HG02870 (cell line): ENCODE results near the gene DGKG.

Experiments used
- ATAC-seq: cut with Tn5 transposase; IDR thresholded peaks from one replicate; pipeline ENCODE4 v1.9.1; 2021; ENCODE audit warnings: mild to moderate bottlenecking, moderate library complexity; ENCODE audit not compliant: unreplicated experiment

Gene DGKG

DNA sequence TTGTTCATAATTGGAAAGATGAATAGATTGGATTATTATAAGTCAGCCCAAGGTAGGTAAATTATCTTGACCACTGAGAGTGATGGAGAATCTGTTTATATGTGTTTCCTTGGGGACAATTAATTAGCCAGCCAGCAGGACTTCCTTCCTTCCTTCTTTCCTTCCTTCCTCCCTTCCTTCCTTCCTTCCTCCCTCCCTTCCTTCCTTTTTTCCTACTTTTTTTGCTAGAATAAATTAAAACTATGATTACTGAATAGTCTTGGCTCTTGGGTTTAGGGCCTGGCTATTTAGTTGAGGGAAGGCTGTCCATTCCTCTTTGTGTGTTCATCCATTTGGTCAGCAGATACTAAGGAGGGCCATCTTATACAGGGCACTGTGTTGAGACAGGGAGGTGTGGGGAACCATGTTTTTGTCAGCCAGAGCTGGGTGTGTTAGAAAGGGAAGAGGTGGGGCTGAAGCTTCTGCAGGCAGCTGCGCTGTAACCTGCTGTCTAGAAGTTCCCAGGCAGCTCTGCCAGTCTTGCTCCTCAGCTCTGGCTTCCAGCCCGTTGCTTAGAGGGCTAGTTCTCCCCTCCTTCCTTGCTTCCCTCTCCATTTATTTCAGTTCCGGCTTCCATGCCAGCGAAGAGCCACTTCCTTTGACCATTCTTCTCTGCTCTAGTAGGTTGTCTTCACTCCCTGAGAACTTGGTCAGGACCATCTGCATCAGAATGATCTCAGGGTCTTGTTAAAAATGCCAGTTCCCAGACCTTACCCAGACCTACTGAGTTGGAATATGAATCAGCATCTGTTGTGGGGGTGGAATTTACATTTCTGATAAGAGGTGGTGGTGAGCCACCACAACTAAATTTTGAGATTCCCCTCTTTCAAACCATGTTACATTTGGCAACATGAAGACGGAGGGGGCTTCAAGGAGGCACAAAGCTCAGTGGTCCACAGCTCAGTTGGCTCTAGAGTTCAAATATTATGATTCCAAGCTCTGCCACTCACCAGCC is 113.9 kb downstream of the DGKG start:
- ATAC-seq = no peak

DNA sequence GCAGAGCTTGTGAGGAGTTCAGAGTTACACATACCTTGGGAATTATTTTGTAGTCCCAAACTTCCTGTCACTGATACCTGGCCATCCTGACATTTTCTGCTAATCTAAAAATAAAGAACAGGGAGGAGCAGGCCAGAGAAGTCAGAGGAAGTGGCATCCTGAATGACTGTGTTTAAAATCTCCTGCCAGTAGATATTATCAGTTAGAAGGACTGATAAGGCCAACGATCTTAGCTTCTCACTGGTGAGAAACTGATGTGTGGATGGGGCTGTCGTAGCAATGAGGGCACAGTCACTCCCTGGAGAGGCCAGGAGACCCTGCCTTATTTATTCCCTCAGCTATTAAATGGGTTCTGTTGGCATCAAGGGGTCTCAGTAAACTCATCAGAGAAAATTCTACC is 115.1 kb downstream of the DGKG start:
- no peak for ATAC-seq

DNA sequence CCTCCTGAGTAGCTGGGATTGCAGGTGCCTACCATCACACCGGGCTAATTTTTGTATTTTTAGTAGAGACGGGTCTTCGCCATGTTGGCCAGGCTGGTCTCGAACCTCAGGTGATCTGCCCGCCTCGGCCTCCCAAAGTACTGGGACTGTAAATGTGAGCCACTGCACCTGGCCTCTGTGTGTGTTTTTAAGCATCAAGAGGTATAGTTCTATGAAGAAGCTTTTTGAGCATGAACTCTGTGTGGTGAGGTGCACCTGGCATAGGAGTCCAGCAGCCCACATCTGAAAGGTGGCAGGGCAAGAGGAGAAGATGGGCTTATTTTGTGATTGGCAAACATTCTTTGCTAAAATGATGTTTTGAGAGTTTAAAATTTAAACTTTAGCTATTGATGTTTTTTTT is 118.0 kb downstream of the DGKG start:
- ATAC-seq = no peak

DNA sequence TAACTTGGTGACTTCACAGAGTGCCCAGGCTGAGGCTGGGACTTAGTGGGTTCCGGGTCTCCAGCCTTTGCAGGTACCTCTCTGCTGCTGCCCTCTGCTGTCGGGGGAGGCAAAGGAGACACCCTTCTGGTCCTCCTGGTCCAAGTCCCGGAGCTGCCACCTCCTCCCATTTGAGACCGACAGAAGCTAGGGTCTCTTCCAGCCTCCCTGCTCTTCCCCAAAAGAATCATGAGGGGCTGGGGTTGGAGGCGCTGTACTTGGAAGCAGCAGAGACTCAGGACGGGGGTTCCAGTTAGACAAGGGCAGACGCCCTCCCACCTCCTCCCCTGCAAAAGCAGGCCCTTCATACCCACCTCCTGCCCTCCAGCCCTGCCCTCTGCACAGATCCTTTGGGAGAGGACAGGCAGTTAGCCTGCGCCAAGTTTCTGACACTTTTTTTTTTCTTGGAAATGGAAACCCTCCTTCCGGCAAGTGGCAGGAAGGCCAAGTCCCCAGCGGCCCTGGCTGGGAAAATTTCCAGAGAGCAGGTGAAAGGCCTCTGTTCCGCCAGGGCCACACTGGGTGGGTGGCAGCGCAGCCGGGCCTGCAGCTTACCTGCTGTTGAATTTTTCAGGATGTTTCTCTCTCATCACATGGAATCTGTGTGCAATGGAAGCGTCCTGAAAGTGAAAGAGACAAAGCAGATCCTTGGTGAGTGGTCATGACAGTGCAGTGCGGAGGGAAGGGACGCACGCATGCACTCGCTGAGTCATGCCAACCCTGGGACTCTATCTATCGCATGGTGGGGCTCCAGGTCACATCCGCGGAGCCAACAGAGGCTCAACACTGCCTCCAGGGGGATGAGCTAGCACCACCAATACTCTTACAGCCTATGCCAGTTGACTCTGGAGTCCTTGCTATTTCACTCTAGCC is 119.9 kb downstream of the DGKG start:
- ATAC-seq = peak; percentile 62

DNA sequence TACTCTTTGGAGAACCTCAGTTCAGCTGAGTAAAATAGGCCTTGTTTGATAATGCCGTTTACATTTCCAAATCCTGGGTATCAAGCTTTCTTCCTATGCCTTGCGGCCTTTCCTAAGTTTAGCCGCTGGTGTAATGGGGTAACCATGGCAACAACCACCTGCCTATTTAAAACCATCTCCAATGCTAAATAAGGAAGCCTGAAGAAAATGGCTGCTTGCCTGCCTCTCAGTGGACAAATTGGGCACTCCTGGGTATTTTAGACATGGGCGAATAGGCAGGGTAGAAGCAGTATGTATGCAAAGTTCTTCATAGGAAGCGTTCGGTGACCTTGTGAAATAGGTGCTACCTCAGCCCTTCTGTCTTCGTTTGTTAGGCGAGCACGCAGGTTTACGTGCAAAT is 122.7 kb downstream of the DGKG start:
- no peak for ATAC-seq

DNA sequence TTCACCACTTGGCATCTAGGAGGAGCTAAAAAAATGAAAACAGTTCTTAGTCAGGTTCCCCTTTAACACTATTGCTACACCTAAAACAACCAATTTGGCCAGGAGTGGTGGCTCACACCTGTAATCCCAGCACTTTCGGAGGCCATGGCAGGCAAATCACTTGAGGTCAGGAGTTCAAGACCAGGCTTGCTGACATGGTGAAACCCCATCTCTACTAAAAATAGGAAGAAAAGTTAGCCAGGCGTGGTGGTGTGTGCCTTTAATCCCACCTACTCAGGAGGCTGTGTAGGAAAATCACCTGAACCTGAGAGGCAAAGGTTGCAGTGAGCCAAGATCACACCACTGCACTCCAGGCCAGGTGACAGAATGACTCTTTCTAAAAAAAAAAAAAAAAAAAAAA is 124.1 kb downstream of the DGKG start:
- ATAC-seq = no peak

DNA sequence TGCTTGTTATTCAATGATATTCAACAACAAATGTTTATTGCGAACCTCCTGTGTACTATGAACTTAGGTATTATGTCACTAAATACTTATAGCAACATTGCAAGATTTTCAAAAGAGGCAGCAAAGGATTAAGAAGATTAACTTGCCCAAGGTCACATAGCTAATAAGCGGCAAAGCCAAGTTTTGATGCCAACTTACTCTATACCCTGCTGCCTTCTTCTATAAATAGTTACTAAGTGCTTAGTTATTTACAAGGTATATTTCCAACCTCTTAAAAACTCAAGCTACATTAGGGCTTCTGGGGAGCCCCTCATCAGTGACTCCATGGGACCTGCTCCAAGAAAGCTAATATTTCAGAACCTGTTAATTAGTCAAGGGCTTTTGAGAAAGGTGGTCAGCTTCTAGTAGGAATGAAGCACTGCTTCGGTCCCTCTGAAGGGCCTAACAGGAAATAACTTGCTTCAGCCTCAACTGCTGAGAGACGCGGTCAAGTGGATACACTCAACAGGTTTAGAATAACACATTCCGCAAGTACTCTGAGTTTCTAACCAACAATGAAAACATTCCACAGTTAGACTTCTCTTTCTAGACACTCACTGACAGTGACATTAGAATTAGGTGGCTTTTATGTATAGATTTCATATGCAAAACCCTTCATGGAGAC is 125.5 kb downstream of the DGKG start:
- no peak for ATAC-seq

DNA sequence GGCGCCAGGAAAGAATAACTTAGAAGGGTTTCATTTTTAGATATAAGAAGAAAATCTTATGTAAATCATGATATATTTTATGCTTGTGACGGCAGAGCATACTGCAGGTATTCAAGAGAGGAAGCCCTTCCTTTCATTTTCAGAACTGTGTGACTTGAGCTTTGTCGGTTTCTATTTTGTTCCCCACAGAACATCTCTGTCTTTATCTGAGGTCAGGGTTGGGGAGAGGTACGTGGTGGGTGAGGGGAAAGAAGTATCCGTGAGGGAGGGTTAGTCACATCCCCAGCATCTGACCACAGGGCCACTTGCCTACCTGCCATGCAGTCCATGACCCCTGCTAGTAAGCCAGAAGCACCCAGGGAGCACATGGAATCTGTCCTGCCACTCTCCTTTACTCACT is 126.5 kb downstream of the DGKG start:
- peak; percentile 66 for ATAC-seq

DNA sequence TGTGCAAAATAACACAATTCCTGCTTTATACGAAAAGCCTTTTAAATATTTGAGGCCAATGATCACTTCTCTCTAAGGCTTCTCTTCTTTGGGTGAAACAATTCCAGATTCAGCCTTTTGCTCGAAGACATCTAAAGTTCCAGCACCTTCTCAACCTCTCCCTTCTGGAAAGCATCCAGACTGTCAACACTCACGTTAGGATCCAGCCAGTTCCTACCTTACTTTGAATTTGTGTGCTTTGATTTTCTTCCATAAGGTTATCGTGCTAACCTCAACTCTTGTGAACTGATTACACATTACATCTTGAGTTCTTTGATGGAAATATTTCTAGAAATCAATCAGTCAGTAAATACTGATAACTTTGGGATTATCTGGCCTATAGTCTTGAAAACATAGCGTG is 127.9 kb downstream of the DGKG start:
- no peak for ATAC-seq

DNA sequence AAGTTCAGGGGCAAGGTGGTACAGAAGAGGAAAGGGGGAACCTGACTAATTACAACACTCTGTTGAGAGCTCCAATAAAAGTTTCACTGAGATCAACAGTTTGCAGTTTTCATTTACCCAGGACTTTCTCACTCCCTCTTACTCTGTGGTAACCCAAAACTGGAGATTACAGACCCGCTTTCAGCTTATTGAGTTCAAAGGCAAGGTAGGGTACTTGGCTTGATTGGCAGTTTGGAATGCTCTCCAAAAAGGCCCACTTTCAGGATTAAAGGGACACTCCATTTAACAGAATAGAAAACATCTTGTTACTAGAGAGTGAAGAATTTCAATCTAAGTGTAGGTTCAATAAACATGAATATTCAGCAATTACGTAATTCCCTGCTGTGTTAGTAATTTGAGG is 135.6 kb downstream of the DGKG start:
- ATAC-seq = no peak

DNA sequence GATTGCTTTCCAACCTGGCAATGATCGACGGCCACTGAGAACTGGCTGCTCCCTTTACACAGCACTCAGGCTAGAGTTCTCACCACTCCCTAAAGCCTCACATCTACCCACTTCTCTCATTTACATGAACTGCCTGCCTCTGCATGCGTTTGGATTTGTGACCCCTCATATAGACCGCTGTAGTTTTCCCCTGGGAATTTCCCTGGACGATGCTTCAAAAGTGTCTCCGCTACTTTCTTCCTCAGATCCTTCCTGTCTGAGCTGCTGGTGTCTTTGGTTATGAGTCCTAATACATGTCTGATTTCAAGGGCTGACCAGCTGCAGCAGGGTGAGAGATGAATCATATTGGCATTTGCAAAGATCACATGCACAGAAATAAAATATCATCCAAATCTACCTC is 136.4 kb downstream of the DGKG start:
- ATAC-seq = peak; percentile 75

DNA sequence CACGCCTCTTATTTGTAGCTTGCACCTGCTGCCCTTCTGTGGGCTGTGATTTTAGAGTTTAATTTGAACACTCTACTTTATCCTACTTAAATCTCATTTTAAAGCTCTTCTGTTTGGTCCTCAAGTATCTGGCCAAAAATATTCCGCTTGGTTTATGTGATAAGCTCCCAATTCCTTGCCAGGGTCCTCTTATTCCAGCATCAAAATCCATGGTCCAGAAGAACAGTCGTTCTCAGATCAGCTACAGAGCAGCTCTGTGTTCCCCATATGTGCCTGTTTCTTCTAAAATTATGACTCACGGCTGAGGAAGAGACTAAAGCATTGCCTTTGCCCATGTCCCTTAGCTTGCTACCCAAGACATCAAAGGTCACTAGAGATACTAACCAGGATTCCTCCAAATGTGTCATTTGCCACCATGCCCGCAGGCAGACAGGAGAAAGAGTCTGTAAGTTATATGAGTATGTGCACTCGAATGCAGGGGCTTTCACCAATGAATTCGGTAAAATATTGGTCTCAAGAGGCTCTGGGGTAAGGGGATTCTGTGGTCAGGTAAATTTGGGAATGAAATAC is 137.9 kb downstream of the DGKG start:
- ATAC-seq = no peak

DNA sequence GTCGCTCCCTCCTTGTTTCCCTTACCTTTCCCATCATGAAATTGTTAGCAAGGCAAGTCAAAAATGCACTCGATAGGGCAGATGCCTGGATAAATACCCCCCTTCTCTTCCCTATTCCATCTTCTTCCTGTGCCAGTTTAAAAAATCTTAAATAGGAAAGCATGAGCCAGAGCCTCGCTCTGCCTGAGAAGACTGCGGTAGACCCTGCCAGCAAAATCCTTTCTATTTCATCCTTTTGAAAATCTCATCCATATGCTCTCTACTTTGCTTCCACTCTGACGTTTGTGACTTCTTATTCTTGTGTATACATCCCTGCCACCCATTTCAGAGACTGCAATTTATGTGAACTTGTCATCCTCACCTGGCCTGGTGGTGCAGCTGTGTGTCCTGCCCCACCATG is 138.6 kb downstream of the DGKG start:
- no peak for ATAC-seq

DNA sequence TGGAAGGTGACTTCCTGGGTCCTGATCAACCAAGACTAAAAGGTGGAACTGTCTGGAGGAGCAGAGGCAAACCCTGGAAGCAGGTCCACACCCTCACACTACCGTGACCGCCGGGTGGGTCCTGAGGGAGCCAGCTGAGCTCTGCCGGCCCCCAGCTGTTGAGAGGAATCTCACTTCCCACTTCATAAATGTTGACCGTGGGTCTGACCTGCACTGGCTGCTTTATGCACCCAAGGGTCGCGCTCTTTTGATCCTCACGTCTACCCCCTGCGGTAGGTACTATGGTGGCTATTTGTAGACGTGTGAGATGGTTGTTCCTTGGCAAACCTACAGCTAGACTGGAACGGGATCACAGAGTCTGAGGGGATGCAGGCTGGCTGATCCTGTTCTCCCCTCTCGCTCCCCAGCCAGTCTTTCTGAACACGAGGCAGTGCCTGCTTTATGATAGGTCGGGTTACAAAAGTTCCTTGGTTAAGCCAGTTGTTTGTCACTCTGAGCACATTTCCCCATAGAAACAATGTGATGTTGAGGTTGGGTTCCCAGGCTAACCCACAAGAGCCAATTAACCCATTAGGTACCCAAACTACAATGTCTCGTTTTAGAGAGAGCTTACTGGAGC is 140.2 kb downstream of the DGKG start:
- no peak for ATAC-seq

DNA sequence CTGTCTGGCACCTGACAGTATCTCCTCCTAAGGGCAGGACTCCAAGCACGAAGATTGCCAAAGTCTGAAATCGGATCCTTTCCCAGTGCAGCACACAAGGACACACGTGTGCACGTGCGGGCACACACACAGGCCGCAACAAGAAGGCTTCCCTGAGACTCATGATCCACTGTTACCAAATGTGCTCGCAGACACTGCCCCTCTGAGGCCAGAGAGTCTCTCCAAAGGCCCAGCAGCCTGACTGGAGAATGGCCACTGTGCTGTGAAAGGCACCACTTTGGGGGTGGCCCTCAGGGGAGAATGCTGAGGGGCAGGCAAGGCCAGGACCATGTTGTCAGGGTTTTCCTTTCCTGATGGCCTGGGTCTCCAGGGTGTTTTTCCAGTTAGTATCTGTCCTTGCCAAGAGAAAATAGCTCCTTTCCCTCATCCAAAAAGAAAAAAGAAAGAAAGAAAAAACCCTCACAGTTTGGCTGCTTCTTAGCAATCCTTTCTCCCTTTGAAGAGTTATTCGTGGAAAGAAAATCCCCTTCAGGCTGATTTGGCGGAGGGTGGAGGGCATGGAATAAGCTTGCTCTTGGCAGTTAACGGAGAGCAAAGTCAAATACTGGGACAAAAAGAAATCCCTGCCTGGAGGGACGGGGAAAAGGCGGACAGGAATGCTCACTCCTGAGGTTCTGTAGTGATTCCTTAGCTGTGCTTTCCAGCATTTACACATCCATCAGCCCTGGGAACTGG is 141.0 kb downstream of the DGKG start:
- no peak for ATAC-seq

DNA sequence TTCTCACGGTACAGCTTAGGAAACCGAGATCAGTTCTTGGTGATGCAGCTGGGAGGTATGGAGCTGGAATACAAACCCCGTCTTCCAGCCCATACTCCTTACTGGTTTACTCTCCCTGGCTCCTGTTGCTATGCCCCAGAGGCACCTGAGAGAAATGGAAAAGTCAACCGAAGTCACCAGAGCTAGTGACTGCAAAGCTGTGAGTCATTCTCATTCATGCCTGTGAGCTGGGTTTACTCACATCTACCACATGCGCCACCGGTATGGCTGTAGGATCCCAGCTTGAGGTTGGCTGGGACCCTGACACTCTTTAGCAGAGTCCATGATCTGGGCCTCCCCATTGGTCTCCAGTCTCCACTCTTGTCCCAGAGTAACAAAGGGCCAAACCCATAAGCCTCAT is 141.7 kb downstream of the DGKG start:
- no peak for ATAC-seq

DNA sequence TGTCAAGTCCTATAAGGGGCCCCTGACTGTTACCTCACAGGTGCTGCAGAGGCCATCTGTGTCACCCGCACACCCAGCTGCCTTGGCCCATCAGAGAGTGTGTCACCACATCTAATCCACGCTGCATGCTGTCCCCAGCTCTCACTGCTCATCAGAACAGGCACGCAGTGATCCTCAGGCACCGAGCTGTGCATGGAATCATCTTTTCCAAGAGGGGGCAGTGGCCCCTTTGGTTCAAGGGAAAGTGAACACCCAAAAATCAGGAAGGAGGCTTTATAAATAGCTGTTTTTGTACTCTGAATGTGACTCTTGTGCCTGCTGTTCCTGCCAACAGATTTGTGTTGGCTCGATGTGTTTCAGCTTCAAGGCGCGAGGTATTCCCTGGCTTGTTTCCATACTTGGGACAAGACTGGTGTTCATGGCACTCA is 142.8 kb downstream of the DGKG start:
- ATAC-seq = no peak

DNA sequence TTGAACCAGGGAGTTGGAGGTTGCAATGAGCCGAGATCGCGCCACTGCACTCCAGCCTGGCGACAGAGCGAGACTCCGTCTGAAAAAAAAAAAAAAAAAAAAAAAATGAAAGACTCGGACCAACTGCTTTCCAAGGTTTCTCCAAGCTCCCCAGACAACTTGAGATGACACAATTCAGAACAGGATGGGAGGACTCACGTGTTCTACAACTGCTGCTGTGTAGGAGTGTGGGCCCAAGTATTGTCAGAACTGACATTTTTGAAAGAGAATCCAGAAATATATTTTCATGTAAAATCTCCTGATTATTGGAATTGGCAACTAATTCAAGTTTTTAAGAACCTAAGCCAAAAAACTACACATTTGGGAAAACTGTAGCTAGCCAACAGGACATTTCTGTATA is 143.6 kb downstream of the DGKG start:
- no peak for ATAC-seq

DNA sequence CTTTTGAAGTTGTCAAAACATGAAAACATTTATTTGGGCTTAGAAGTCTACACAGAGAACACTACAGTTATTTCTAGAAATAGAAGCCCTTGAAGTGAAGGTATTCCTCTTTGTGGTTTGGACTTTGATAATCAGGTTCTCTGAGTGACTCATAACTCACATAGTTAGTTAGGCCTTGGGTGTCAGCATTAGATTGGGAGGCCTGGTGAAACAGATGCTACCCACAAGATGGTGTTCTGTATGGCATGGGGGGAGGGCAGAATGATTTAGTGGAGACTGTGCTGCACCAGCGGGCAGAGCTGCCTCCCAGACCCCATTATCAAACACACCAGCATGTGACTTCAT is 144.2 kb downstream of the DGKG start:
- ATAC-seq = peak; percentile 91
